Measurements from ENCODE around the gene ATF6. TPM values are rescaled to one million over a fixed set of nuclear protein-coding genes. Genes with fewer than 3 reads are reported as not detected.

The ATF6 gene
- total RNA-seq, 2 donors from 2014 or later: 17.9 to 19.9 TPM

DNA sequence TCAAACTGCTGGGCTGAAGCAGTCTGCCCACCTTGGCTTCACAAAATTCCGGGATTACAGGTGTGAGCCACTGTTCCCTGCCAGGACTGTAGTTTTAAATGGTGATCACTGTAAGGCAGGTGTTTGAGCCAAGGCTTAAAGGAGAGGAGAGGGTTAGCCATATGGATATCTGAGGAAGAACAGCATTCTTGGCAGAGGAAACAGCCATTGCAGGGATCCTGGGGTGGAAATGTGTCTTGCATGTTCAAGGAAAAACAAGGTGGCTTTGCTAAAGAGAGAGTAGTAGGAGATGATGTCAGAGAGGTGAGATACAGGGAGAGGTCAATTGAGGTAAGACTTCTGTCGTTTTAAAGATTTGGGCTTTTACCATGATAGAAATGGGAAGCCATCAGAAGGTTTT lies 73.5 kb downstream of the ATF6 start:
- Histone ChIP-seq H3K4me3 (no peak overlapping the region), H3K4me1 (peaks cover 0 to 4% of the 10 kb centered on the region in 2 donors), H3K36me3 (peaks cover 4% of the 10 kb centered on the region), H3K27ac (no peak overlapping the region), H3K9me3 (no peaks in the 10 kb centered on the region), H3K27me3 (no peaks in the 10 kb centered on the region)
- DNase-seq (ENCODE audit: low spot score): no peak
- TF ChIP-seq, protein P1, sequence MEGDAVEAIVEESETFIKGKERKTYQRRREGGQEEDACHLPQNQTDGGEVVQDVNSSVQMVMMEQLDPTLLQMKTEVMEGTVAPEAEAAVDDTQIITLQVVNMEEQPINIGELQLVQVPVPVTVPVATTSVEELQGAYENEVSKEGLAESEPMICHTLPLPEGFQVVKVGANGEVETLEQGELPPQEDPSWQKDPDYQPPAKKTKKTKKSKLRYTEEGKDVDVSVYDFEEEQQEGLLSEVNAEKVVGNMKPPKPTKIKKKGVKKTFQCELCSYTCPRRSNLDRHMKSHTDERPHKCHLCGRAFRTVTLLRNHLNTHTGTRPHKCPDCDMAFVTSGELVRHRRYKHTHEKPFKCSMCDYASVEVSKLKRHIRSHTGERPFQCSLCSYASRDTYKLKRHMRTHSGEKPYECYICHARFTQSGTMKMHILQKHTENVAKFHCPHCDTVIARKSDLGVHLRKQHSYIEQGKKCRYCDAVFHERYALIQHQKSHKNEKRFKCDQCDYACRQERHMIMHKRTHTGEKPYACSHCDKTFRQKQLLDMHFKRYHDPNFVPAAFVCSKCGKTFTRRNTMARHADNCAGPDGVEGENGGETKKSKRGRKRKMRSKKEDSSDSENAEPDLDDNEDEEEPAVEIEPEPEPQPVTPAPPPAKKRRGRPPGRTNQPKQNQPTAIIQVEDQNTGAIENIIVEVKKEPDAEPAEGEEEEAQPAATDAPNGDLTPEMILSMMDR (IDR thresholded peaks at IDR 0.05): no peak

DNA sequence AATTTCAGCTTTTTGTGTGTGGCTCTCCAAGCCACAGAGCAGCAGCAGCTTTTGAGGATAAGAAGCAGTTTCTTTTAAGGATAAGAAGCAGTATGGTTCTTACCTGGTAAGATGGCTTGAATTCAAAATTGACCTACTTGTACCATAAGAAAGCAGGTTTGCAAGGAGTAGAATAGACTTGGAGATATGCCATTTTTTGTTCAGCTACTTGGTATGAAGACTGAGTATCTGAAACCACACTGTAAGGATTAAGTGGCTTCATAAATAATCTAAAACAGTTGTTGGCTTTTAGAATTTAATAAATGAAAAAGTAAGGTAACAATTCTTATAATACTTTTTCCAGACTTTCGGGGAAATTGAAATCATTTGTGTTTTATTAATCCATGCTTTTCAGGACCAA lies 74.2 kb downstream of the ATF6 start:
- Histone ChIP-seq H3K36me3 (peaks cover 4% of the 10 kb centered on the region), H3K27me3 (no peaks in the 10 kb centered on the region), H3K4me3 (no peak overlapping the region), H3K4me1 (peaks cover 0 to 4% of the 10 kb centered on the region in 2 donors), H3K9me3 (no peaks in the 10 kb centered on the region), H3K27ac (no peak overlapping the region)
- TF ChIP-seq, protein P1 (IDR thresholded peaks at IDR 0.05): no peak
- no peak for DNase-seq (ENCODE audit: low spot score)

DNA sequence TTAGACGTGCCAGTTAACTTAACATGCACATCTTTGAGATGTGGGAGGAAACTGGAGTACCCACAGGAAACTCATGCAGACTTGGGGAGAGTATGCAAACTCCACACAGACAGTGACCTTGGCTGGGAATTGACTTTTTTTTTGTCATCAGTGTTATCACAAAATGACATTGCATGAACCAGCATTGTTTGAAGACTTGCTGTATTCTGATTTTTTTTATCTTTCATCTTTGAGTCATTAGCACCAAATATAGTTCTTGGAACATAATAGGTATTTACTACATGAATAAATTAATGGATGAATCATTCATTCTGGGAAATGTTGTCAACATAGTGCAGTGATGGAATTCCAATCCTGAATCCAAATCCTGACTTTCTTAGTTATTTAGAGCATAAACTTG lies 77.0 kb downstream of the ATF6 start:
- Histone ChIP-seq H3K27me3 (no peaks in the 10 kb centered on the region), H3K9me3 (no peaks in the 10 kb centered on the region), H3K4me1 (peaks cover 0 to 4% of the 10 kb centered on the region in 2 donors), H3K4me3 (no peak overlapping the region), H3K27ac (no peak overlapping the region), H3K36me3 (peaks cover 9% of the 10 kb centered on the region)
- TF ChIP-seq, protein P1 (IDR thresholded peaks at IDR 0.05): no peak
- no peak for DNase-seq (ENCODE audit: low spot score)

- Histone ChIP-seq H3K27ac (no peak overlapping the region), H3K27me3 (no peaks in the 10 kb centered on the region), H3K9me3 (no peaks in the 10 kb centered on the region), H3K4me1 (peaks cover 0 to 11% of the 10 kb centered on the region in 2 donors), H3K4me3 (no peak overlapping the region), H3K36me3 (peaks cover 9% of the 10 kb centered on the region)
- TF ChIP-seq, protein P1 (IDR thresholded peaks at IDR 0.05): no peak
- no peak for DNase-seq (ENCODE audit: low spot score)
Measured at GRCh38 chr1:161844696-161845095, 78.6 kb downstream of the ATF6 start.

GRCh38 chr1:161848676-161849075 lies 82.6 kb downstream of the ATF6 start:
- no peak for DNase-seq (ENCODE audit: low spot score)
- TF ChIP-seq, protein P1 (IDR thresholded peaks at IDR 0.05): no peak
- no peaks in the 10 kb centered on the region for H3K27me3 ChIP-seq
- H3K9me3 ChIP-seq: no peaks in the 10 kb centered on the region
- peaks cover 0 to 11% of the 10 kb centered on the region in 2 donors for H3K4me1 ChIP-seq
- no peak overlapping the region for H3K4me3 ChIP-seq
- H3K36me3 ChIP-seq: peaks cover 24% of the 10 kb centered on the region
- no peak overlapping the region for H3K27ac ChIP-seq

GRCh38 chr1:161849518-161849917 lies 83.4 kb downstream of the ATF6 start:
- Histone ChIP-seq H3K27ac (no peak overlapping the region), H3K27me3 (no peaks in the 10 kb centered on the region), H3K36me3 (peaks cover 31% of the 10 kb centered on the region), H3K4me1 (peaks cover 0 to 11% of the 10 kb centered on the region in 2 donors), H3K9me3 (no peaks in the 10 kb centered on the region), H3K4me3 (no peak overlapping the region)
- TF ChIP-seq, protein P1 (IDR thresholded peaks at IDR 0.05): no peak
- DNase-seq (ENCODE audit: low spot score): no peak

Measured in right atrium auricular region (tissue), 2 donors.